Mesendoderm (in vitro differentiated cells): ENCODE data around the gene RBBP4.
"Not testable (repeated sequence)": the region's sequence is repeated elsewhere in the genome, so short reads cannot be mapped to it uniquely, and the experiment has no call there.

Experiments used
- DNase-seq: peaks from one replicate; pipeline ENCODE4 v3.0.0; 2013
- H2AK5ac ChIP-seq: 2 replicates; pipeline ENCODE4 v1.6.1; 2013; ENCODE audit warnings: low read length, inconsistent platforms
- H2BK120ac ChIP-seq: 2 replicates; pipeline ENCODE4 v1.6.1; 2013; ENCODE audit warnings: low read depth, mild to moderate bottlenecking, low read length, moderate library complexity, mixed read lengths
- H2BK15ac ChIP-seq: replicated peaks from 2 replicates; pipeline ENCODE4 v1.6.1; 2013; ENCODE audit warnings: low read depth, mild to moderate bottlenecking, moderate library complexity
- H2BK5ac ChIP-seq: 2 replicates; pipeline ENCODE4 v1.6.1; 2013; ENCODE audit warnings: low read length, inconsistent platforms
- H3K18ac ChIP-seq: 2 replicates; pipeline ENCODE4 v1.6.1; 2013; ENCODE audit warnings: mild to moderate bottlenecking, low read length, mixed read lengths
- H3K23ac ChIP-seq: one replicate; pipeline ENCODE4 v1.6.1; 2013; ENCODE audit warnings: low read length
- H3K27ac ChIP-seq: 2 replicates; pipeline ENCODE4 v1.5.1; 2013; ENCODE audit warnings: low read depth, mild to moderate bottlenecking, inconsistent platforms, low read length, moderate library complexity
- H3K27me3 ChIP-seq: 2 replicates; pipeline ENCODE4 v1.6.1; 2013; ENCODE audit warnings: low read length, control low read depth, mild to moderate bottlenecking, inconsistent platforms; ENCODE audit not compliant: insufficient read depth, poor library complexity
- H3K36me3 ChIP-seq: 2 replicates; pipeline ENCODE4 v1.6.1; 2013; ENCODE audit warnings: low read length, inconsistent platforms; ENCODE audit not compliant: control insufficient read depth, insufficient read depth
- H3K4ac ChIP-seq: one replicate; pipeline ENCODE4 v1.6.1; 2013; ENCODE audit warnings: low read depth, mild to moderate bottlenecking, low read length, moderate library complexity
- H3K4me1 ChIP-seq: 2 replicates; pipeline ENCODE4 v1.6.1; 2013; ENCODE audit warnings: low read depth, low read length, inconsistent platforms; ENCODE audit not compliant: control insufficient read depth
- H3K4me2 ChIP-seq: 2 replicates; pipeline ENCODE4 v1.6.1; 2013; ENCODE audit warnings: low read length
- H3K4me3 ChIP-seq: 2 replicates; pipeline ENCODE4 v1.5.1; 2013; ENCODE audit warnings: mild to moderate bottlenecking, low read length
- H3K56ac ChIP-seq: one replicate; pipeline ENCODE4 v1.6.1; 2013; ENCODE audit warnings: low read length
- H3K79me1 ChIP-seq: 2 replicates; pipeline ENCODE4 v1.6.1; 2013; ENCODE audit warnings: low read length, inconsistent platforms
- H3K79me2 ChIP-seq: 2 replicates; pipeline ENCODE4 v1.6.1; 2013; ENCODE audit warnings: mild to moderate bottlenecking, low read length; ENCODE audit not compliant: control insufficient read depth, insufficient read depth
- H3K9ac ChIP-seq: 2 replicates; pipeline ENCODE4 v1.6.1; 2013; ENCODE audit warnings: low read length, inconsistent platforms
- H4K5ac ChIP-seq: one replicate; pipeline ENCODE4 v1.6.1; 2013; ENCODE audit warnings: low read length
- H4K8ac ChIP-seq: one replicate; pipeline ENCODE4 v1.6.1; 2013; ENCODE audit warnings: low read depth, mild to moderate bottlenecking, control low read depth, low read length, moderate library complexity
- WGBS: extraction: QIAGEN DNeasy Blood & Tissue Kit; methylation state at CpG from one replicate; pipeline ENCODE4 v1.1.7; 2013; ENCODE audit warnings: low lambda C conversion rate, missing lambda C conversion rate; ENCODE audit not compliant: insufficient coverage; ENCODE audit errors: extremely low coverage; 5-methylcytosine and 5-hydroxymethylcytosine counted together

The RBBP4 gene

GRCh38 chr1:32686387-32686786 is 35.4 kb downstream of the RBBP4 start:
- H3K36me3 ChIP-seq = peaks cover 7% of the 10 kb centered on the region

GRCh38 chr1:32693455-32694174 is 42.6 kb downstream of the RBBP4 start:
- no peaks in the 10 kb centered on the region for H3K4me1 ChIP-seq
- H3K27ac ChIP-seq = no peak overlapping the region
- no peak overlapping the region for H4K5ac ChIP-seq
- H3K79me1 ChIP-seq = no peaks in the 10 kb centered on the region
- no peak overlapping the region for H4K8ac ChIP-seq
- no peak overlapping the region for H3K4me2 ChIP-seq
- H3K56ac ChIP-seq = no peak overlapping the region
- no peaks in the 10 kb centered on the region for H3K79me2 ChIP-seq
- no peak overlapping the region for H2AK5ac ChIP-seq
- WGBS = no CpG with 5 or more reads among the region's 6 CpGs
- H3K9ac ChIP-seq = no peak overlapping the region
- H3K27me3 ChIP-seq = no peaks in the 10 kb centered on the region
- H3K23ac ChIP-seq = no peak overlapping the region
- no peak overlapping the region for H2BK120ac ChIP-seq
- H3K18ac ChIP-seq = no peak overlapping the region
- H2BK5ac ChIP-seq = no peak overlapping the region
- H3K4ac ChIP-seq = no peak overlapping the region
- H2BK15ac ChIP-seq = no peak overlapping the region
- no peak for DNase-seq
- no peaks in the 10 kb centered on the region for H3K36me3 ChIP-seq
- H3K4me3 ChIP-seq = no peak overlapping the region

More at GRCh38 chr1:32686387-32686786, 35.4 kb downstream of the RBBP4 start:
- H3K4me1 ChIP-seq = no peaks in the 10 kb centered on the region
- no peaks in the 10 kb centered on the region for H3K27me3 ChIP-seq
- no peak overlapping the region for H2BK5ac ChIP-seq
- H3K27ac ChIP-seq = no peak overlapping the region
- no peak overlapping the region for H3K23ac ChIP-seq
- no peak overlapping the region for H3K4ac ChIP-seq
- H3K18ac ChIP-seq = no peak overlapping the region
- H4K5ac ChIP-seq = no peak overlapping the region
- H2BK15ac ChIP-seq = no peak overlapping the region
- H4K8ac ChIP-seq = no peak overlapping the region
- H3K79me2 ChIP-seq = no peaks in the 10 kb centered on the region
- no peak overlapping the region for H3K4me3 ChIP-seq
- no peak overlapping the region for H2BK120ac ChIP-seq
- no peak overlapping the region for H3K56ac ChIP-seq
- H3K9ac ChIP-seq = no peak overlapping the region
- no peak for DNase-seq
- WGBS = 100% methylated on average over 1 of the region's 2 CpGs
- no peaks in the 10 kb centered on the region for H3K79me1 ChIP-seq
- no peak overlapping the region for H3K4me2 ChIP-seq
- no peak overlapping the region for H2AK5ac ChIP-seq

GRCh38 chr1:32695098-32695904 is 44.3 kb downstream of the RBBP4 start:
- no peak overlapping the region for H3K23ac ChIP-seq
- H2BK5ac ChIP-seq = no peak overlapping the region
- no peak overlapping the region for H2AK5ac ChIP-seq
- H2BK15ac ChIP-seq = no peak overlapping the region
- no peaks in the 10 kb centered on the region for H3K27me3 ChIP-seq
- no CpG with 5 or more reads among the region's 17 CpGs for WGBS
- H3K79me2 ChIP-seq = no peaks in the 10 kb centered on the region
- no peaks in the 10 kb centered on the region for H3K79me1 ChIP-seq
- no peak overlapping the region for H3K4ac ChIP-seq
- no peak overlapping the region for H3K18ac ChIP-seq
- no peaks in the 10 kb centered on the region for H3K36me3 ChIP-seq
- no peak overlapping the region for H3K27ac ChIP-seq
- DNase-seq = no peak
- H3K4me1 ChIP-seq = no peaks in the 10 kb centered on the region
- no peak overlapping the region for H3K4me2 ChIP-seq
- H4K5ac ChIP-seq = no peak overlapping the region
- H3K56ac ChIP-seq = no peak overlapping the region
- no peak overlapping the region for H3K4me3 ChIP-seq
- no peak overlapping the region for H2BK120ac ChIP-seq
- no peak overlapping the region for H4K8ac ChIP-seq
- H3K9ac ChIP-seq = no peak overlapping the region

DNA sequence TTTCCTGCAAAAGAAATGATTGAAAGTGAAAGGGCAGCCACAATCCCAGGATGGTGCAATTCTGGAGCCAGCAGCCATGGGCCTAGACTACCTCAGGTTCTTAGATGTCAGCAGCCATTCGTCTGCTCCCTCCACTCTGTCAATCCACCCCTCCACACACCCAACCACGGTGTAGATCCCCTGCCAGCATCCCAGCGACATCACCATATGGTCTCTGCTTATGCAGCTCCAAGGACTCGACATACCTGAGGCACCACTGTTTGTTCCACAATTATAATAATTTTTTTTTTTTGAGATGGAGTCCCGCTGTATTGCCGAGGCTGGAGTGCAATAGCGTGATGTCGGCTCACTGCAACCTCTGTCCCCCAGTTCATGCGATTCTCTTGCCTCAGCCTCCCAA is 45.0 kb downstream of the RBBP4 start:
- Histone ChIP-seq H3K79me1 (no peaks in the 10 kb centered on the region), H3K23ac (no peak overlapping the region), H3K9ac (no peak overlapping the region), H3K4me1 (no peaks in the 10 kb centered on the region), H2BK120ac (no peak overlapping the region), H3K27ac (no peak overlapping the region), H3K4me3 (no peak overlapping the region), H2BK15ac (no peak overlapping the region), H3K18ac (no peak overlapping the region), H2AK5ac (no peak overlapping the region), H3K56ac (no peak overlapping the region), H3K4ac (no peak overlapping the region), H3K27me3 (no peaks in the 10 kb centered on the region), H4K5ac (no peak overlapping the region), H3K4me2 (no peak overlapping the region), H4K8ac (no peak overlapping the region), H3K79me2 (no peaks in the 10 kb centered on the region), H3K36me3 (no peaks in the 10 kb centered on the region), H2BK5ac (no peak overlapping the region)
- no peak for DNase-seq
- no CpG with 5 or more reads among the region's 9 CpGs for WGBS

- not testable (repeated sequence) for H3K4me2 ChIP-seq, H2BK120ac ChIP-seq, H2AK5ac ChIP-seq, H3K79me1 ChIP-seq, H3K27ac ChIP-seq, H3K79me2 ChIP-seq, H3K36me3 ChIP-seq, H3K9ac ChIP-seq, H3K27me3 ChIP-seq, H3K56ac ChIP-seq, H3K4me3 ChIP-seq, H3K4me1 ChIP-seq, H4K8ac ChIP-seq, H3K23ac ChIP-seq, H2BK15ac ChIP-seq, H3K18ac ChIP-seq, H2BK5ac ChIP-seq, H3K4ac ChIP-seq, DNase-seq, H4K5ac ChIP-seq
- WGBS = no CpG with 5 or more reads among the region's 8 CpGs
Measured at GRCh38 chr1:32696996-32697395, 46.0 kb downstream of the RBBP4 start.
